Heart right ventricle (tissue), 16 donors: Measurements from ENCODE around the gene MVB12B. TPM values are rescaled to one million over a fixed set of nuclear protein-coding genes. Genes with fewer than 3 reads are reported as not detected.

Experiments used
- ATAC-seq, 8 donors: fragments of 200-7000 bp; cut with Tn5 transposase; one replicate each; pipeline ENCODE4 v1.9.1; 2020; ENCODE audit warnings: mild to moderate bottlenecking in 8 of 8, moderate library complexity in 8 of 8, moderate number of reproducible peaks in 1 of 8
- DNase-seq, 2 donors: peaks; one replicate each; pipeline ENCODE4 v3.0.0-alpha.2; 2020
- H3K27ac ChIP-seq, 10 donors: fragments of 200-600 bp; sonication (generic) in 2 of 10; one replicate each; pipeline versions ENCODE4 v1.5.0 to v1.8.0; 2020 to 2022; ENCODE audit warnings: mild to moderate bottlenecking in 3 of 10
- H3K27me3 ChIP-seq, 7 donors: fragments of 200-600 bp; one replicate each; pipeline ENCODE4 v1.8.0; 2021 to 2022; ENCODE audit warnings: mild to moderate bottlenecking in 2 of 7
- H3K36me3 ChIP-seq, 9 donors: fragments of 200-600 bp; sonication (generic) in 1 of 9; one replicate each; pipeline versions ENCODE4 v1.5.0 to v1.8.0; 2020 to 2022; ENCODE audit warnings: mild to moderate bottlenecking in 2 of 9
- H3K4me1 ChIP-seq, 9 donors: fragments of 200-600 bp; sonication (generic) in 1 of 9; one replicate each; pipeline versions ENCODE4 v1.5.0 to v1.8.0; 2020 to 2022; ENCODE audit warnings: mild to moderate bottlenecking in 4 of 9
- H3K4me3 ChIP-seq, 10 donors: fragments of 200-600 bp; sonication (generic) in 2 of 10; one replicate each; pipeline versions ENCODE4 v1.5.0 to v1.8.0; 2020 to 2022; ENCODE audit warnings: mild to moderate bottlenecking in 7 of 10, moderate library complexity in 2 of 10
- H3K9me3 ChIP-seq, 11 donors: fragments of 200-600 bp in 10 of 11; sonication (generic) in 2 of 11; one replicate each; pipeline versions ENCODE4 v1.5.0 to v1.8.0; 2013 to 2022; ENCODE audit warnings: mild to moderate bottlenecking in 2 of 11, control low read depth in 1 of 11, moderate library complexity in 1 of 11
- CTCF ChIP-seq, 9 donors: fragments of 200-600 bp; sonication (generic) in 2 of 9; IDR thresholded peaks; one replicate each; pipeline versions ENCODE4 v1.5.0 to v1.8.0; 2021 to 2022; ENCODE audit warnings: antibody characterized with exemption in 9 of 9, mild to moderate bottlenecking in 5 of 9, moderate library complexity in 1 of 9
- WGBS, 2 donors: extraction: QIAGEN DNeasy Blood & Tissue Kit; methylation state at CpG; one replicate each; pipeline ENCODE4 v1.1.7; 2013; ENCODE audit warnings: inconsistent platforms in 1 of 2; 5-methylcytosine and 5-hydroxymethylcytosine counted together
- intact Hi-C, 10 donors: fragments of 100-400 bp; cut with DNase I; formaldehyde crosslinking; loops; one replicate each; pipeline versions ENCODE4 v1.11.1 to v1.14.2; 2022
- polyA plus RNA-seq, 2 donors: library from polyadenylated mRNA; stranded (reverse); fragments of 200-250 nt; gene quantifications; one replicate each; pipeline ENCODE4 v1.2.3, GENCODE V29; 2013
- total RNA-seq, 10 donors: library from RNA; stranded (reverse); fragmentation: NEBNext Ultra II Directional in 3 of 10; extraction: Animal tissue kit (Norgen Biotek cat#: 25700) in 3 of 10; gene quantifications; one replicate each; pipeline versions ENCODE4 v1.2.1 to v1.2.4, GENCODE V29; 2021 to 2023
- donor health status: Arrhythmogenic right ventricular cardiomyopathy.
- donor health status: ischemic (EF 13 %, LVEDD 7.1; RV severe dilation, severe dysfunction).
- donor health status: healthy with polysubstance abuse.
- donor health status: DM: no; HTN: yes; CAD: no.
- donor health status: DM: no; HTN: no; CAD: no.
- donor health status: ischemic (EF 25% LVEDD 6.9; RV normal size, moderate dysfunction).
- donor health status: ischemic (EF 25% LVEDD 5.7; RV mildly dilated, moderate dysfunction).
- donor health status: healthy.
- donor health status: DM: yes; HTN: yes; CAD: no.
- donor health status: Ischemic cardiomyopathy.
- donor health status: ischemic (EF 35%, LVEDD 5.7; RV mildly dilated, moderate dysfunction).
- donor health status: nonischemic (EF 11% LVEDD 7.7; RV severe dilation, severe dysfunction).
- donor health status: DM: yes; HTN: yes; CAD: no.
- donor health status: PGD.
- donor health status: ischemic (EF 29% LVEDD 5.4; RV normal size, mild dysfunction).
- donor health status: nonischemic (EF 23%, LVEDD 6.1; RV moderate dilation, normal function).

Gene MVB12B
- total and polyA plus RNA-seq, 12 donors = 2.8 to 16.5 (median 10.6) TPM

GRCh38 chr9:126296687-126297086 lies 29.9 kb upstream of the MVB12B start:
- DNase-seq = no peak
- WGBS, 2 donors = 93 to 97% methylated on average over 6 of the region's 6 CpGs
- Histone ChIP-seq H3K9me3 (no peaks in the 10 kb centered on the region), H3K27me3 (peaks cover 0 to 23% (median 0%) of the 10 kb centered on the region in 7 donors), H3K36me3 (no peaks in the 10 kb centered on the region), H3K4me3 (no peak overlapping the region), H3K27ac (no peak overlapping the region), H3K4me1 (no peaks in the 10 kb centered on the region)
- intact Hi-C loops = loop anchor here in 2 of 10 donors (5.0 to 10.0 kb wide), 2 partner anchors 196 to 268 kb away; no protein-coding TSS in a partner anchor
- no peak for TF ChIP-seq CTCF (IDR thresholded peaks at IDR 0.05)
- no peak for ATAC-seq

- no peak for TF ChIP-seq CTCF (IDR thresholded peaks at IDR 0.05)
These were observed 29.0 kb upstream of the MVB12B start for GRCh38 chr9:126297661-126298060.

DNA sequence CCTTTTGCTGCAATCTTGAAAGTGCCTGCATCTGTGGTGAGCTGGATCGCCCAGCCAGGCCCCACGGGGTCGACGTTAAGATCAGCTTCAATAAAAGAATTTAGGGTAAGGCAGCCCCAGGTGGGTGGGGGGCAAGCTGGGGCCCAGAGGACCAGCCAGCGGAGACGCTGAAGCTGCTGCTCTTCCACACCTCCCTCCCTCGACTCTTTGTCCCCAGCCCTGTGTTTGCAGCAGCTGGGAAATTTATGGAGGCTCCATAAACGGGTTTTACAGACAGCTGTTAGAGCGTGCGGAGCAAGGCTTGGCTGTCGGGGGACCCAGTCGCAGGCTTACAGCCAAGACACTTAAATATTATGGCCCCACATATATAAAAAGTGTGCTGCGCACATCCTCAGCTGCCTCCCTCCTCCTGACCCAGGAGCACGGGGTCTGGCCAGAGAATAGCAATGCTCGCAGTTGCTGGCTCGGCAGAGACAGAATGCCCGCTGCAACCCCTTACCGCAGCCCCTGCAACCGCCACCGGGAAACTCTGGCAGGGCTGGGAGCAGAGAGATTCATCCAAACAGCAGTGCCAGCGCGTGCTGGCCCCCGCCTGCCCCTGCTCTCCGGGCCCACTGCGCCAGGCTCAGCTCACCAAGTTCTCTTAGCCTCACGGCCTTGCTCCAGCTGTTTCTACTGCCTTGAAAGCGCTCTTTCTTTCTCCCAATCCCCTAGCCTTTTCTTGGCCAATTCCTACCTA lies 28.4 kb upstream of the MVB12B start:
- DNase-seq = no peak
- Histone ChIP-seq H3K4me3 (no peak overlapping the region), H3K9me3 (no peaks in the 10 kb centered on the region), H3K36me3 (no peaks in the 10 kb centered on the region), H3K27me3 (peaks cover 0 to 23% (median 0%) of the 10 kb centered on the region in 7 donors), H3K4me1 (no peaks in the 10 kb centered on the region), H3K27ac (no peak overlapping the region)
- no peak for ATAC-seq
- intact Hi-C loops = loop anchor here in 2 of 10 donors (5.0 to 10.0 kb wide), 2 partner anchors 194 to 267 kb away; no protein-coding TSS in a partner anchor
- TF ChIP-seq CTCF (IDR thresholded peaks at IDR 0.05) = no peak
- 60 to 66% methylated on average over 27 of the region's 27 CpGs for WGBS, 2 donors

More at GRCh38 chr9:126297661-126298060, 29.0 kb upstream of the MVB12B start:
- H3K4me1 ChIP-seq = no peaks in the 10 kb centered on the region
- H3K36me3 ChIP-seq = no peaks in the 10 kb centered on the region
- no peak for ATAC-seq
- H3K27me3 ChIP-seq = peaks cover 0 to 23% (median 0%) of the 10 kb centered on the region in 7 donors
- H3K4me3 ChIP-seq = no peak overlapping the region
- no peak for DNase-seq
- intact Hi-C loops = loop anchor here in 2 of 10 donors (5.0 to 10.0 kb wide), 2 partner anchors 195 to 267 kb away; no protein-coding TSS in a partner anchor
- no peak overlapping the region for H3K27ac ChIP-seq
- H3K9me3 ChIP-seq = no peaks in the 10 kb centered on the region
- 80 to 81% methylated on average over 7 of the region's 7 CpGs for WGBS, 2 donors

DNA sequence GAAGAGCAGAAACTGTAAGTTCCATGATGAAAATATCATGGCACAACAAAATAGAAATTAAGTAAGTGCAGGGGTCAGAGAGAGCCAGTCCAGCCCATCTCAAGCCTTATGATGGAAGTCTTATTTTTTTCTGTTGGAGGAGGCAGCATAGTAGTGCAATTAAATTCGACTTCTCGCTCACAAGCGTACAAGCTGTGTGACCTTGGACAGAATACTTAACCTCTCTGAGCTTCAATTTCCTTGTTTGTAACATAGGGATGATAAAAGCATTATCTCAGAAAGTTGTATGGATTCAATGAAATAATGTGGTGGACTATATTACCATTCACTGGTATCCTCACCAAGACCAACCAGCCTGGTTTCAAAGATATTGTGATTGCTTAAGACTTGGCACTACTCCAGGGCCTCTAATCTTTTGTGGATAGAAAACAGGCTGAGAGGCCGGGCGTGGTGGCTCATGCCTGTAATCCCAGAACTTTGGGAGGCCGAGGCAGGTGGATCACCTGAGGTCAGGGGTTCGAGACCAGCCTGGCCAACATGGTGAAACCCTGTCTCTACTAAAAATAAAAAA lies 26.8 kb upstream of the MVB12B start:
- Histone ChIP-seq H3K4me3 (no peak overlapping the region), H3K27me3 (peaks cover 0 to 10% (median 0%) of the 10 kb centered on the region in 7 donors), H3K9me3 (no peaks in the 10 kb centered on the region), H3K36me3 (no peaks in the 10 kb centered on the region), H3K27ac (no peak overlapping the region), H3K4me1 (no peaks in the 10 kb centered on the region)
- WGBS, 2 donors = 80 to 89% methylated on average over 7 of the region's 7 CpGs
- DNase-seq = no peak
- TF ChIP-seq CTCF (IDR thresholded peaks at IDR 0.05) = no peak
- intact Hi-C loops = loop anchor here in 8 of 10 donors (2.0 to 10.0 kb wide), 6 partner anchors 98 to 265 kb away; no protein-coding TSS in a partner anchor
- ATAC-seq = no peak
